Vagina (tissue), 2 donors: Measurements from ENCODE around the gene ORM1.

ENCODE experiments used
- POLR2A ChIP-seq, 2 donors: fragments of 450-650 bp; IDR thresholded peaks; one replicate each; pipeline ENCODE4 v1.6.1; 2017; ENCODE audit warnings: antibody characterized with exemption in 2 of 2, mild to moderate bottlenecking in 2 of 2, moderate library complexity in 2 of 2
- POLR2AphosphoS5 ChIP-seq, 2 donors: sonication (generic); formaldehyde crosslinking; IDR thresholded peaks; one replicate each; pipeline ENCODE4 v1.9.0; 2017; ENCODE audit warnings: antibody characterized with exemption in 2 of 2, mild to moderate bottlenecking in 2 of 2, low read depth in 1 of 2; ENCODE audit not compliant: insufficient read depth in 1 of 2
- TF ChIP-seq, protein P1 (sequence below), 3 experiments: fragments of 450-650 bp in 2 of 3; fragments of 200-600 bp in 1 of 3; sonication (generic) in 1 of 3; IDR thresholded peaks; one replicate each; pipeline ENCODE4 v1.5.1; 2017 to 2019; ENCODE audit warnings: antibody characterized with exemption in 3 of 3, mild to moderate bottlenecking in 2 of 3, moderate library complexity in 2 of 3

DNA sequence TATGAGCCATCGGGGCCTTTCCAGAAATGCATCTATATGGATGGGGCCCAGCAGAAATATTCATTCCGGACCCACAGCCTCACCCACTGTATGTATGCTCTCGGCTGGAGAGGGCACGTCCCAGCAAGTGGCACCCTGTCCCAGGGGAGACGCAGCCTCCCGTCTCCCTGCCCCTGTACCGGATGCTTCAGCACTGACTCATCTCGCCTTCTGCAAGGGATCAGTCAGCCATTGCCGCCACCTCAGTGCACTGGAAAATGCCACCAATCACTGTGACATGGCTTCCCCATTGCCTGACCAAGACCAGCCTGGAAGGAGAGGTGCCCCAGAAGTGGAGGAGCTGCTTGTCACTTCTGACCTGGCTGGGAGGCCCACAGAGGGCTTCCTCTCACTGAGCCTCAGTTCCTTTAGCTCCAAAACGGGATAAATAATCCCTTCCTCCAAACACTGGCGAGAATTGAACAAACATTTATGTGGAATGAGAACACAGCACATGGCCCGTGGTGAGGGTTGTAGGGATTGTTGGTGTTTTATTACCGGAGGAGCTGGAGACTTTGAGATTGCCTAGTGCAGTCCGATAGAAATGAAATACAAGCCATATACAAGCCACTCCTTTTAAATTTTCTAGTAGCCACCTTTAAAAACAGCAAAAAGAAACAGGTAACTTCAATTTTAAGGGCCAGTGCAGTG is 43.9 kb upstream of the ORM1 start:
- TF ChIP-seq POLR2A (IDR thresholded peaks at IDR 0.05) (no peak), POLR2AphosphoS5 (IDR thresholded peaks at IDR 0.05; ENCODE audit: insufficient read depth in 1 of 2, low read depth in 1 of 2) (peak in 1 of 2 donors; percentile 43)
- TF ChIP-seq, protein P1, sequence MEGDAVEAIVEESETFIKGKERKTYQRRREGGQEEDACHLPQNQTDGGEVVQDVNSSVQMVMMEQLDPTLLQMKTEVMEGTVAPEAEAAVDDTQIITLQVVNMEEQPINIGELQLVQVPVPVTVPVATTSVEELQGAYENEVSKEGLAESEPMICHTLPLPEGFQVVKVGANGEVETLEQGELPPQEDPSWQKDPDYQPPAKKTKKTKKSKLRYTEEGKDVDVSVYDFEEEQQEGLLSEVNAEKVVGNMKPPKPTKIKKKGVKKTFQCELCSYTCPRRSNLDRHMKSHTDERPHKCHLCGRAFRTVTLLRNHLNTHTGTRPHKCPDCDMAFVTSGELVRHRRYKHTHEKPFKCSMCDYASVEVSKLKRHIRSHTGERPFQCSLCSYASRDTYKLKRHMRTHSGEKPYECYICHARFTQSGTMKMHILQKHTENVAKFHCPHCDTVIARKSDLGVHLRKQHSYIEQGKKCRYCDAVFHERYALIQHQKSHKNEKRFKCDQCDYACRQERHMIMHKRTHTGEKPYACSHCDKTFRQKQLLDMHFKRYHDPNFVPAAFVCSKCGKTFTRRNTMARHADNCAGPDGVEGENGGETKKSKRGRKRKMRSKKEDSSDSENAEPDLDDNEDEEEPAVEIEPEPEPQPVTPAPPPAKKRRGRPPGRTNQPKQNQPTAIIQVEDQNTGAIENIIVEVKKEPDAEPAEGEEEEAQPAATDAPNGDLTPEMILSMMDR (IDR thresholded peaks at IDR 0.05), result no peak
